Upper lobe of left lung (tissue), 6 donors: ENCODE measurements around the gene RBM42. TPM values are rescaled to one million over a fixed set of nuclear protein-coding genes. Genes with fewer than 3 reads are reported as not detected.

Experiments
- ATAC-seq, 2 donors: fragments of 200-7000 bp; cut with Tn5 transposase; one replicate each; pipeline ENCODE4 v1.9.1; 2022; ENCODE audit warnings: mild to moderate bottlenecking in 2 of 2, moderate library complexity in 2 of 2; ENCODE audit not compliant: low FRiP score in 2 of 2
- DNase-seq, 2 donors: peaks; one replicate each; pipeline ENCODE4 v3.0.0-alpha.2; 2019 to 2020
- H3K27ac ChIP-seq, 4 donors: fragments of 200-600 bp; sonication (generic); one replicate each; pipeline ENCODE4 v1.5.1; 2016 to 2019
- H3K27me3 ChIP-seq, 4 donors: fragments of 200-600 bp; sonication (generic); one replicate each; pipeline ENCODE4 v1.5.1; 2017 to 2019
- H3K36me3 ChIP-seq, 4 donors: fragments of 200-600 bp; sonication (generic); one replicate each; pipeline ENCODE4 v1.5.1; 2016 to 2019
- H3K4me1 ChIP-seq, 4 donors: fragments of 200-600 bp; sonication (generic); one replicate each; pipeline ENCODE4 v1.5.1; 2018 to 2019
- H3K4me3 ChIP-seq, 4 donors: fragments of 200-600 bp; sonication (generic); one replicate each; pipeline ENCODE4 v1.5.1; 2017 to 2019; ENCODE audit warnings: mild to moderate bottlenecking in 2 of 4, moderate library complexity in 1 of 4
- H3K9me3 ChIP-seq, 4 donors: fragments of 200-600 bp; sonication (generic); one replicate each; pipeline ENCODE4 v1.5.1; 2018 to 2019
- CTCF ChIP-seq, 6 experiments: fragments of 450-650 bp in 4 of 6; fragments of 200-600 bp in 2 of 6; sonication (generic) in 2 of 6; IDR thresholded peaks; one replicate each; pipeline ENCODE4 v1.5.1; 2016 to 2019; ENCODE audit warnings: antibody characterized with exemption in 6 of 6
- EP300 ChIP-seq, 4 donors: sonication (generic); formaldehyde crosslinking; IDR thresholded peaks; one replicate each; pipeline ENCODE4 v1.5.1; 2017; ENCODE audit warnings: antibody characterized with exemption in 4 of 4, control low read depth in 2 of 4
- POLR2A ChIP-seq, 4 donors: fragments of 450-650 bp; IDR thresholded peaks; one replicate each; pipeline ENCODE4 v1.5.1; 2016 to 2017; ENCODE audit warnings: antibody characterized with exemption in 4 of 4, mild to moderate bottlenecking in 2 of 4
- POLR2AphosphoS5 ChIP-seq, 2 donors: sonication (generic); formaldehyde crosslinking; IDR thresholded peaks; one replicate each; pipeline ENCODE4 v1.5.1; 2017; ENCODE audit warnings: antibody characterized with exemption in 2 of 2
- WGBS, 2 donors: methylation state at CpG; one replicate each; pipeline ENCODE4 v1.1.5; 2017 to 2018; 5-methylcytosine and 5-hydroxymethylcytosine counted together
- total RNA-seq, 6 donors: library from RNA; depleted of rRNA in 4 of 6; stranded (reverse); fragments of >200 nt in 4 of 6; gene quantifications; one replicate each; pipeline versions ENCODE4 v1.1.0 to v1.2.1, GENCODE V29; 2016 to 2021
- donor health status: DM: no; HTN: no; CAD: no; lungs with moderate emphysema.
- donor health status: DM: no; HTN: yes; CAD: no; lungs with severe emphysema.

Gene RBM42
- total RNA-seq, 6 donors from 2014 or later, result 37.7 to 80.3 (median 71.3) TPM

DNA sequence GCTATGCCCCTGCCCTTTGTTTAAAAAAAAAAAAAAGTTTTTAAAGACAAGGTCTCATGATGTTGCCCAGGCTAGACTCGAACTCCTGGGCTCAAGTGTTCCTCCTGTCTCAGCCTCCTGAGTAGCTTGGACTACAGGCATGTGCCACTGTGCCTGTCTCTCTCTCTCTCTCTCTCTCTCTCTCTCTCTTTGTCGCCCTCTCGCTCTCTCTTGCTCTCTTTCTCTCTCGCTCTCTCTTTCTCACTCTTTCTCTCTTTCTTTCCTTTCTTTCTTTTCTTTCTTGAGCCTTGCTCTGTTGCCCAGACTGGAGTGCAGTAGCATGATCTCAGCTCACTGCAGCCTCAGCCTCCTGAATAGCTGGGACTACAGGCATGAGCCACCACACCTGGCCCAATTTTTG, 26.8 kb downstream of the RBM42 start:
- Histone ChIP-seq H3K36me3 (peaks cover 31 to 97% (median 74%) of the 10 kb centered on the region in 4 donors), H3K27me3 (no peaks in the 10 kb centered on the region)
- 78 to 96% methylated on average over 4 of the region's 4 CpGs for WGBS, 2 donors

GRCh38 chr19:35656700-35657099, 27.9 kb downstream of the RBM42 start:
- no peak for TF ChIP-seq EP300 (IDR thresholded peaks at IDR 0.05)
- TF ChIP-seq POLR2AphosphoS5 (IDR thresholded peaks at IDR 0.05), result no peak
- TF ChIP-seq CTCF (IDR thresholded peaks at IDR 0.05), result no peak
- TF ChIP-seq POLR2A (IDR thresholded peaks at IDR 0.05), result no peak
- ATAC-seq (no peak), DNase-seq (no peak)
- Histone ChIP-seq H3K4me3 (no peak overlapping the region), H3K27ac (no peak overlapping the region), H3K9me3 (no peaks in the 10 kb centered on the region), H3K27me3 (no peaks in the 10 kb centered on the region), H3K4me1 (no peaks in the 10 kb centered on the region), H3K36me3 (peaks cover 31 to 100% (median 77%) of the 10 kb centered on the region in 4 donors)
- WGBS, 2 donors, result 85 to 95% methylated on average over 6 of the region's 6 CpGs

More for the DNA sequence above, 26.8 kb downstream of the RBM42 start:
- Histone ChIP-seq H3K4me1 (peaks cover 0 to 1% (median under 1%) of the 10 kb centered on the region in 4 donors), H3K9me3 (no peaks in the 10 kb centered on the region), H3K4me3 (no peak overlapping the region), H3K27ac (no peak overlapping the region)
- ATAC-seq, result no peak
- DNase-seq, result no peak
- no peak for TF ChIP-seq CTCF (IDR thresholded peaks at IDR 0.05)
- TF ChIP-seq POLR2A (IDR thresholded peaks at IDR 0.05), result no peak
- TF ChIP-seq EP300 (IDR thresholded peaks at IDR 0.05), result no peak
- TF ChIP-seq POLR2AphosphoS5 (IDR thresholded peaks at IDR 0.05), result no peak

- no peaks in the 10 kb centered on the region for H3K4me1 ChIP-seq
- WGBS, 2 donors, result 88 to 92% methylated on average over 14 to 15 of the region's 15 CpGs
- ATAC-seq (no peak), DNase-seq (no peak)
- H3K9me3 ChIP-seq, result no peaks in the 10 kb centered on the region
- H3K36me3 ChIP-seq, result peaks cover 27 to 100% (median 72%) of the 10 kb centered on the region in 4 donors
- H3K27ac ChIP-seq, result no peak overlapping the region
- no peak overlapping the region for H3K4me3 ChIP-seq
- H3K27me3 ChIP-seq, result no peaks in the 10 kb centered on the region
- no peak for TF ChIP-seq POLR2AphosphoS5 (IDR thresholded peaks at IDR 0.05)
- TF ChIP-seq CTCF (IDR thresholded peaks at IDR 0.05), result peak in 1 of 6 experiments; percentile 27
- TF ChIP-seq EP300 (IDR thresholded peaks at IDR 0.05), result no peak
- TF ChIP-seq POLR2A (IDR thresholded peaks at IDR 0.05), result no peak
Observed at GRCh38 chr19:35657904-35658700, 29.3 kb downstream of the RBM42 start.

DNA sequence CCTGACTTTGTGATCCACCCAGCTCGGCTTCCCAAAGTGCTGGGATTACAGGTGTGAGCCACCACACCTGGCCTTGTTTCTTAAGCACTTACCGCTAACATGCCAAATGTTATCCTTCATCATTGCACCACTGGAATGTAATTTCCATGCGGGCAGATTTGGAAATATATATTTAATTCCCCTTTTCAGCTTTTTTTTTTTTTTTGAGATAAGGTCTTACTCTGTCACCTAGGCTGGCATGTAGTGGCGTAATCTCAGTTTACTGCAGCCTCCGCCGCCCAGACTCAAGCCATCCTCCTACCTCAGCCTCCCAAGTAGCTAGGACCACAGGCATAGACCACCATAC, 33.1 kb downstream of the RBM42 start:
- 94 to 99% methylated on average over 6 of the region's 6 CpGs for WGBS, 2 donors
- TF ChIP-seq CTCF (IDR thresholded peaks at IDR 0.05) (no peak), POLR2AphosphoS5 (IDR thresholded peaks at IDR 0.05) (no peak), EP300 (IDR thresholded peaks at IDR 0.05) (no peak), POLR2A (IDR thresholded peaks at IDR 0.05) (no peak)
- no peak for ATAC-seq
- Histone ChIP-seq H3K9me3 (no peaks in the 10 kb centered on the region), H3K4me3 (no peak overlapping the region), H3K27ac (no peak overlapping the region), H3K4me1 (no peaks in the 10 kb centered on the region), H3K36me3 (peaks cover 12 to 86% (median 40%) of the 10 kb centered on the region in 4 donors), H3K27me3 (no peaks in the 10 kb centered on the region)
- no peak for DNase-seq

- H3K4me1 ChIP-seq, result no peaks in the 10 kb centered on the region
- TF ChIP-seq POLR2A (IDR thresholded peaks at IDR 0.05), result no peak
- TF ChIP-seq POLR2AphosphoS5 (IDR thresholded peaks at IDR 0.05), result no peak
- TF ChIP-seq CTCF (IDR thresholded peaks at IDR 0.05), result no peak
- TF ChIP-seq EP300 (IDR thresholded peaks at IDR 0.05), result no peak
- ATAC-seq, result no peak
- no peak overlapping the region for H3K4me3 ChIP-seq
- H3K27me3 ChIP-seq, result no peaks in the 10 kb centered on the region
- H3K9me3 ChIP-seq, result no peaks in the 10 kb centered on the region
- DNase-seq, result no peak
- no peak overlapping the region for H3K27ac ChIP-seq
- WGBS, 2 donors, result 94% methylated on average over 3 of the region's 3 CpGs
- peaks cover 9 to 66% (median 20%) of the 10 kb centered on the region in 4 donors for H3K36me3 ChIP-seq
Observed at GRCh38 chr19:35663981-35664380, 35.1 kb downstream of the RBM42 start.
